HEK293T (cell line): ENCODE results near the gene ATP6V1G2.

Experiments
- CTCF ChIA-PET: fragments of 350-600 bp; formaldehyde crosslinking; extraction: SDS; loops from one replicate; lab custom pipeline; 2021; ENCODE audit warnings: antibody characterized with exemption, inconsistent platforms; lab: Yijun Ruan, JAX
- POLR2A ChIA-PET: fragments of 350-600 bp; formaldehyde crosslinking; extraction: SDS; loops from one replicate; lab custom pipeline; 2020; ENCODE audit warnings: antibody characterized with exemption, inconsistent platforms; lab: Yijun Ruan, JAX
- DNase-seq: peaks from one replicate; pipeline ENCODE4 v3.0.0; 2012; ENCODE audit warnings: mixed read lengths; ENCODE audit errors: extremely low spot score
- ARNT ChIP-seq: fragments of 450-650 bp; IDR thresholded peaks from 2 replicates; pipeline ENCODE4 v1.6.1; 2017; ENCODE audit warnings: mild to moderate bottlenecking
- BHLHE40 ChIP-seq: fragments of 450-650 bp; IDR thresholded peaks from 2 replicates; pipeline ENCODE4 v1.6.1; 2016; ENCODE audit warnings: mild to moderate bottlenecking, moderate library complexity, borderline replicate concordance
- CTBP1 ChIP-seq: fragments of 450-650 bp; IDR thresholded peaks from 2 replicates; pipeline ENCODE4 v1.6.1; 2016; ENCODE audit warnings: borderline replicate concordance
- ELF4 ChIP-seq: fragments of 450-650 bp; IDR thresholded peaks from 2 replicates; pipeline ENCODE4 v1.6.1; 2017; ENCODE audit warnings: antibody characterized with exemption
- FOXA1 ChIP-seq: fragments of 450-650 bp; IDR thresholded peaks from 2 replicates; pipeline ENCODE4 v1.6.1; 2016; ENCODE audit warnings: mild to moderate bottlenecking
- FOXK2 ChIP-seq: fragments of 450-650 bp; IDR thresholded peaks from 2 replicates; pipeline ENCODE4 v1.6.1; 2016; ENCODE audit warnings: mild to moderate bottlenecking
- FOXM1 ChIP-seq: fragments of 450-650 bp; IDR thresholded peaks from 2 replicates; pipeline ENCODE4 v1.6.1; 2017; ENCODE audit warnings: mild to moderate bottlenecking, borderline replicate concordance
- HDGF ChIP-seq: fragments of 450-650 bp; IDR thresholded peaks from 2 replicates; pipeline ENCODE4 v1.6.1; 2017; ENCODE audit warnings: antibody characterized with exemption, borderline replicate concordance
- L3MBTL2 ChIP-seq: fragments of 450-650 bp; conservative IDR thresholded peaks from 2 replicates; pipeline ENCODE4 v1.6.1; 2016; ENCODE audit warnings: mild to moderate bottlenecking
- LEF1 ChIP-seq: fragments of 450-650 bp; IDR thresholded peaks from 2 replicates; pipeline ENCODE4 v1.6.1; 2017; ENCODE audit warnings: mild to moderate bottlenecking, borderline replicate concordance
- NFRKB ChIP-seq: fragments of 450-650 bp; IDR thresholded peaks from 2 replicates; pipeline ENCODE4 v1.6.1; 2016; ENCODE audit warnings: mild to moderate bottlenecking, moderate library complexity
- SP1 ChIP-seq: fragments of 450-650 bp; IDR thresholded peaks from 2 replicates; pipeline ENCODE4 v1.6.1; 2017
- SUZ12 ChIP-seq: fragments of 450-650 bp; IDR thresholded peaks from 2 replicates; pipeline ENCODE4 v1.6.1; 2016; ENCODE audit warnings: mild to moderate bottlenecking
- TARDBP ChIP-seq: fragments of 450-650 bp; IDR thresholded peaks from 2 replicates; pipeline ENCODE4 v1.6.1; 2016
- ZNF384 ChIP-seq: fragments of 450-650 bp; IDR thresholded peaks from 2 replicates; pipeline ENCODE4 v1.6.1; 2016
- TF ChIP-seq, protein P1 (sequence below): fragments of 450-650 bp; IDR thresholded peaks from 2 replicates; pipeline ENCODE4 v1.6.1; 2016

The ATP6V1G2 gene

GRCh38 chr6:31573239-31574105, 27.1 kb upstream of the ATP6V1G2 start:
- ChIA-PET POLR2A (interaction anchor here (0.9 to 3.2 kb wide), 3 partner anchors 10 to 32 kb away, joined by 3 to 13 read pairs (median 3); partner anchors contain the start of gene DDX39B), CTCF (interaction anchor here (0.8 to 13.5 kb wide), 3 partner anchors 10 to 23 kb away, joined by 3 to 149 read pairs (median 4); partner anchors contain the start of gene NCR3)
- no peak for TF ChIP-seq ELF4
- no peak for TF ChIP-seq ZNF384
- TF ChIP-seq L3MBTL2, result no peak
- DNase-seq, result no peak

- DNase-seq, result no peak
- CTCF ChIA-PET, result interaction anchor here (2.3 kb wide), 1 partner anchor 9 kb away, joined by 9 read pairs; no protein-coding TSS in a partner anchor
- POLR2A ChIA-PET, result no interaction called here
- no peak for TF ChIP-seq SUZ12
- TF ChIP-seq LEF1, result no peak
- no peak for TF ChIP-seq ZNF384
- TF ChIP-seq FOXA1, result no peak
- no peak for TF ChIP-seq FOXM1
- no peak for TF ChIP-seq CTBP1
- TF ChIP-seq FOXK2, result no peak
- TF ChIP-seq ELF4, result no peak
- TF ChIP-seq BHLHE40, result no peak
- no peak for TF ChIP-seq L3MBTL2
- no peak for TF ChIP-seq HDGF
These were observed 25.9 kb upstream of the ATP6V1G2 start, which contains the start of gene LTA for GRCh38 chr6:31572041-31572911. Gene LTA, plus strand, starts transcription at chr6:31572289. Its CDS starts 454 bp downstream, at chr6:31572743.

DNA sequence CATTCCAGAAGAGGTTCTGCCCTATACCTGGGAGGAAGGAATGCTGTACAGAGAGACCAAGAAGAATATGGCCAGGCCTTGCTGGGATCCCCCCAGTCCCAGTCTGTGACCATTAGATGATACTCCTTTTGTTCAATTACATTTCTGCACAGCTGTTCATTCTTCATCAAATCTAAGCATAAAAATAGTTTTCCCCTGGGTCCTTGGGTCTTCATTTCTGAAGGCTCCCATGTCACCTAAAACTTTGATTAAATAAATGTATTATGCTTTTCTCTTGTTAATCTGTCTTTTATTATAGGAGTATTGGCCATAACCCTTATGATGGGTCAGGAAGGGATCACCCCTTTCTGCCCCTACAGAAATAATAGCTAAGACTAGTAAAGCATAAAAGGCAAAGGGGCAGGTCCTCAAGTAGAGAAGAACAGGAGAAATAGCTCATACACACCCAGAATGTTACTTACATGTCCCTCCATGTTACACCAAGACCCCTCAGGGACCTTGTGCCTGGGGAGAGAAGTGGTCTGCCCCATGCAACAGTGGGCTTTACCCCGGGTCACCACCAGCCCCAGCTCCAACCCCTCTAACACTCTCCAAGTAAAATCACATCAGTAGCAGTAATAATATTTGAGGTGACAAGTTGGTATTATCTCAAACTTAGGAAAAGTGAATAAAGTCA, 23.6 kb upstream of the ATP6V1G2 start:
- ChIA-PET CTCF (interaction anchor here (2.3 kb wide), 1 partner anchor 11 kb away, joined by 9 read pairs; no protein-coding TSS in a partner anchor), POLR2A (interaction anchor here (1.2 kb wide), 1 partner anchor 11 kb away, joined by 3 read pairs; no protein-coding TSS in a partner anchor)
- TF ChIP-seq ARNT (no peak), CTBP1 (no peak), FOXK2 (no peak), FOXM1 (no peak), HDGF (no peak), LEF1 (no peak), NFRKB (no peak), SP1 (no peak), ZNF384 (no peak), BHLHE40 (no peak), ELF4 (no peak), TARDBP (no peak), FOXA1 (no peak), SUZ12 (no peak), L3MBTL2 (no peak)
- TF ChIP-seq, protein P1, sequence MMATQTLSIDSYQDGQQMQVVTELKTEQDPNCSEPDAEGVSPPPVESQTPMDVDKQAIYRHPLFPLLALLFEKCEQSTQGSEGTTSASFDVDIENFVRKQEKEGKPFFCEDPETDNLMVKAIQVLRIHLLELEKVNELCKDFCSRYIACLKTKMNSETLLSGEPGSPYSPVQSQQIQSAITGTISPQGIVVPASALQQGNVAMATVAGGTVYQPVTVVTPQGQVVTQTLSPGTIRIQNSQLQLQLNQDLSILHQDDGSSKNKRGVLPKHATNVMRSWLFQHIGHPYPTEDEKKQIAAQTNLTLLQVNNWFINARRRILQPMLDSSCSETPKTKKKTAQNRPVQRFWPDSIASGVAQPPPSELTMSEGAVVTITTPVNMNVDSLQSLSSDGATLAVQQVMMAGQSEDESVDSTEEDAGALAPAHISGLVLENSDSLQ, result no peak
- no peak for DNase-seq

- ChIA-PET CTCF (no interaction called here), POLR2A (interaction anchor here (1.2 kb wide), 1 partner anchor 12 kb away, joined by 3 read pairs; no protein-coding TSS in a partner anchor)
- TF ChIP-seq ZNF384 (no peak), BHLHE40 (no peak), SP1 (no peak), NFRKB (no peak), ARNT (no peak)
- TF ChIP-seq, protein P1, result no peak
- DNase-seq, result no peak
These were observed 22.1 kb upstream of the ATP6V1G2 start for GRCh38 chr6:31568537-31568961.

DNA sequence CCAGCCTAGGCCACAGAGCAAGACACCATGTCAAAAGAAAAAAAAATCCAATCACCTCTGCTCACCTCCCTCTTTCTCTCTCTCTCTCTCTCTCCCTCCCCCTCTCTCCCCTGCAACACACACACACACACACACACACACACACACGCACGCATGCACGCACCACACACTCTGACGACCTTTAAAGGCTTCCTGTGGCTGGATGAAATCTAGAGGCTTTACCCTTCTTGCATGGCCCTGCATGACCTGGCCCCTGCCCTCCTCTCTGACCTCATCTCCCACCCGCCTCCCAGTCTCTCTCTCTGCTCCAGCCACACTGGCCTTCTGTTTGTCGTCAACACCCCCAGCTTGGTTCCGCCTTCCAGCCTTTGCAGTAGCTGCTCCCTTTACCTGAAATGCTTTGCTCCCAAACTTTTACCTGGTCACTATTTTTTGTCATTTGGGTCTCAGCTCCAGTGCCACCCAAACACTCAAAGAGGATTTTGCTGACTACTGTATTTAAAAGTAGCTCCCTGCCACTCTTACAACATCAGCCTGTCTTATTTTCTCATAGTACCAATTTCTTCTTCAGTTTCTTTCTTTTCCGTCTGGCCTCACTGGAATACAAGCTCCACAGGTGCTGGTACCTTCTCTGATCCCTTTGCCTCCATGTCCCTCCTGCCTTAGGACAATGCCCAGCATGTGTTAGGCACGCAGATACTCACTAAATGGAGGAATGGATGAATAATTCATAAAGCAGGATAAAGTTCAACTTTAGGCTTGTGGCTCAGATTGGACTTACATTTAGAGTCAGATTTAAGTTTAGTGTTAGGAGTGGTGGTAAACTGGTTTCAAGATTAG, 21.3 kb upstream of the ATP6V1G2 start:
- ChIA-PET CTCF (interaction anchor here (0.7 kb wide), 1 partner anchor 18 kb away, joined by 3 read pairs; no protein-coding TSS in a partner anchor), POLR2A (interaction anchor here (1.2 kb wide), 1 partner anchor 13 kb away, joined by 3 read pairs; no protein-coding TSS in a partner anchor)
- DNase-seq, result no peak
- no peak for TF ChIP-seq BHLHE40
- no peak for TF ChIP-seq TARDBP
- no peak for TF ChIP-seq ELF4
- TF ChIP-seq SUZ12, result no peak
- no peak for TF ChIP-seq ARNT
- TF ChIP-seq CTBP1, result no peak
- no peak for TF ChIP-seq HDGF
- no peak for TF ChIP-seq ZNF384
- no peak for TF ChIP-seq NFRKB
